CD8-positive, alpha-beta memory T cell (primary cell): Measurements from ENCODE around the gene EPHA4. TPM values are rescaled to one million over a fixed set of nuclear protein-coding genes. Genes with fewer than 3 reads are reported as not detected.
A peak's percentile ranks its signal among the peaks of the same experiment; 100 is the strongest.

ENCODE experiments used
- CTCF ChIA-PET: fragments of 350-600 bp; sonication (Branson Sonifier 250); formaldehyde crosslinking; loops from one replicate; lab custom pipeline; 2021; ENCODE audit warnings: antibody characterized with exemption; lab: Charles Lee
- POLR2A ChIA-PET: fragments of 350-600 bp; sonication (Branson Sonifier 250); formaldehyde crosslinking; loops from one replicate; lab custom pipeline; 2021; ENCODE audit warnings: antibody characterized with exemption; lab: Charles Lee
- DNase-seq, 5 donors: peaks; one replicate each; pipeline versions ENCODE4 v3.0.0 to v3.0.0-alpha.2; 2020 to 2022; ENCODE audit warnings: mixed read lengths in 1 of 5
- H3K27ac ChIP-seq: one replicate; pipeline ENCODE4 v1.7.0; 2013; ENCODE audit warnings: low read depth, mild to moderate bottlenecking, low read length, moderate library complexity
- H3K27me3 ChIP-seq: 2 replicates; pipeline ENCODE4 v1.7.0; 2013; ENCODE audit warnings: low read length, mild to moderate bottlenecking; ENCODE audit not compliant: insufficient read depth, poor library complexity, severe bottlenecking
- H3K36me3 ChIP-seq: 2 replicates; pipeline ENCODE4 v1.7.0; 2013; ENCODE audit warnings: mild to moderate bottlenecking, low read length, moderate library complexity; ENCODE audit not compliant: insufficient read depth
- H3K4me1 ChIP-seq: 2 replicates; pipeline ENCODE4 v1.7.0; 2013; ENCODE audit warnings: mild to moderate bottlenecking, low read length, moderate library complexity; ENCODE audit not compliant: insufficient read depth
- H3K4me3 ChIP-seq: 2 replicates; pipeline ENCODE4 v1.7.0; 2013; ENCODE audit warnings: mild to moderate bottlenecking, low read length
- H3K9me3 ChIP-seq: 2 replicates; pipeline ENCODE4 v1.7.0; 2013; ENCODE audit warnings: mild to moderate bottlenecking, low read length
- H3K27ac Mint-ChIP-seq, 8 donors: one replicate each; pipeline ENCODE4 v1.8.0; 2020 to 2021; ENCODE audit warnings: mixed read lengths in 8 of 8, mild to moderate bottlenecking in 6 of 8, inconsistent platforms in 3 of 8, moderate library complexity in 3 of 8
- H3K27me3 Mint-ChIP-seq, 2 donors: one replicate each; pipeline ENCODE4 v1.8.0; 2020 to 2021; ENCODE audit warnings: mixed read lengths in 2 of 2, mild to moderate bottlenecking in 1 of 2, moderate library complexity in 1 of 2
- H3K36me3 Mint-ChIP-seq, 3 donors: one replicate each; pipeline ENCODE4 v1.8.0; 2020 to 2021; ENCODE audit warnings: mixed read lengths in 3 of 3, inconsistent platforms in 1 of 3, mild to moderate bottlenecking in 1 of 3
- H3K4me1 Mint-ChIP-seq, 3 donors: one replicate each; pipeline ENCODE4 v1.8.0; 2020 to 2021; ENCODE audit warnings: mixed read lengths in 3 of 3, inconsistent platforms in 1 of 3, mild to moderate bottlenecking in 1 of 3
- H3K4me3 Mint-ChIP-seq, 7 donors: one replicate each; pipeline ENCODE4 v1.8.0; 2020 to 2021; ENCODE audit warnings: mixed read lengths in 7 of 7, mild to moderate bottlenecking in 6 of 7, moderate library complexity in 4 of 7, inconsistent platforms in 2 of 7
- H3K9me3 Mint-ChIP-seq, 5 donors: one replicate each; pipeline ENCODE4 v1.8.0; 2020 to 2022; ENCODE audit warnings: mixed read lengths in 5 of 5, mild to moderate bottlenecking in 3 of 5, moderate library complexity in 2 of 5, inconsistent platforms in 1 of 5
- polyA plus RNA-seq: library from polyadenylated mRNA; unstranded; fragments of 300-500 nt; fragmentation: Illumina TruSeq; gene quantifications from one replicate; pipeline ENCODE4 v1.2.3, GENCODE V29; 2021
- total RNA-seq, 2 experiments: library from RNA; stranded (reverse); gene quantifications; one replicate each; pipeline ENCODE4 v1.2.3, GENCODE V29; 2021

EPHA4 gene
- total RNA-seq (10 to 100 TPM in 1 of 2 experiments, 1 to 10 TPM in 1; 7.8 to 10.2 TPM), polyA plus RNA-seq (19.3 TPM)

DNA sequence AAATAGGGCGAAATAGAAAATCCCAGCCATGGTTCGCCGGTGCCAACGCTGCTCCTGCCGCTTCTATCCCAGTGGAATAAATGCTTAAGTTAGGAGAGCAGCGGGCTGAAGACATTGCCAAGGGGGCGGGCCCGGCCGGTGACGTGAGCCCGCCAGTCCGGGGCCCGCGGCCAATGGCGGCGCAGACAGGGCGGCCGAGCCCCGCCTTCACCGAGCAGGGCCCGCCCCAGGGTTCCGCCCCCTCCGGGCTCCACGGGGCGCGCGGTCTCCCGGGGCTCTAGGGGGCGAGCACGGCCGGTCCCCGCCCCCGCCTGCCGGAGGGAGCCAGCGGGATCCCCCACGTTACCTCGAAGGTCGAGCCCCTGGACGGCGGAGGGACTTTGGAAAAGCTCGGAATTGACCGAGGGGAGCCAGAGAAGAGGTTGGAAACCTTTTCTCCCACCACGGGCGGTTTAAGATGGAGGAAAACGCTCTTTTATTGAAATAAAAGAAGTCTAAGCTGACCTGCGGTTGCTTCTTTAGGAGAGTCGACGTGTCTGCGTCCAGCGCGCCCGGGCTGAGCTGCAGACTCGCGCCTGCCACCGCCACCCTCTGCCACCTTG, at the start of gene EPHA4:
TSS of gene EPHA4 (minus strand) at position 86 of the 602 bp plus-strand sequence. CDS start at position 30, 56 bp downstream.
- H3K4me1 Mint-ChIP-seq: peaks cover 39 to 49% (median 46%) of the 10 kb centered on the region in 3 donors
- H3K9me3 Mint-ChIP-seq: no peaks in the 10 kb centered on the region
- H3K9me3 ChIP-seq: no peaks in the 10 kb centered on the region
- peaks cover 29 to 38% of the 10 kb centered on the region in 2 donors for H3K27me3 Mint-ChIP-seq
- peaks cover 16% of the 10 kb centered on the region for H3K27me3 ChIP-seq
- H3K4me1 ChIP-seq: peaks cover 20% of the 10 kb centered on the region
- peaks cover 0 to 31% (median 6%) of the 10 kb centered on the region in 3 donors for H3K36me3 Mint-ChIP-seq
- peak; percentile 81 to 90 (median 87) for DNase-seq
- H3K4me3 Mint-ChIP-seq: peak within 1 kb of the TSS; percentile 92 to 98 (median 93)
- H3K4me3 ChIP-seq: peak within 1 kb of the TSS; percentile 58
- no peaks in the 10 kb centered on the region for H3K36me3 ChIP-seq
- H3K27ac Mint-ChIP-seq: peak within 1 kb of the TSS; percentile 79 to 99 (median 97)
- CTCF ChIA-PET: interaction anchor here (0.9 to 3.7 kb wide), 12 partner anchors 8 to 887 kb away, joined by 3 to 23 read pairs (median 5); no protein-coding TSS in a partner anchor
- peak within 1 kb of the TSS; percentile 87 for H3K27ac ChIP-seq
- POLR2A ChIA-PET: interaction anchor here (0.6 to 1.5 kb wide), 3 partner anchors 53 to 73 kb away, joined by 3 to 6 read pairs (median 3); no protein-coding TSS in a partner anchor

DNA sequence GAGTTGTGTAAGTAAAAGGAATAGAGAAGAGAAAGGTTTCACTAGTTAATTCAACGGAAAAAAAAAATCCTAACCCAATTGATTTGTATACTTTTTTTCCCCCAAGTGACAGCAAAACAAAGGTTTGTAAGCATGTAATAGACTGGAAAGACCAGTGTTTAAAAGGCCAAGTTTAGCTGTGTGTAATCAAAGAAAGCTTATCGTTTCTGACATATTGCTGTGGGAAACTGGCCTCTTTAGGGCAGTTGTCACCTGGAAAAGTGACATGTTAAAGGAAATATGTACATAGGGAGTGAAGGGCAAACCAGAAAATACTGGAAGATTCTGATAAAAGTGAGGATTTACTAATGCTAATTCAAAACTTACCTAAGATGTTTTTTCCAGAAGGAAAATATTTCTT, 45.9 kb upstream of the EPHA4 start:
- no peak overlapping the region for H3K4me3 ChIP-seq
- no peak overlapping the region for H3K27ac ChIP-seq
- Mint-ChIP-seq H3K27me3 (peaks cover 0 to 4% of the 10 kb centered on the region in 2 donors), H3K36me3 (no peaks in the 10 kb centered on the region), H3K4me3 (no peak overlapping the region), H3K27ac (peak overlapping the region in 1 of 8 donors; percentile 47), H3K4me1 (no peaks in the 10 kb centered on the region), H3K9me3 (no peaks in the 10 kb centered on the region)
- H3K36me3 ChIP-seq: no peaks in the 10 kb centered on the region
- no peak for DNase-seq
- CTCF ChIA-PET: no interaction called here
- H3K9me3 ChIP-seq: no peaks in the 10 kb centered on the region
- H3K27me3 ChIP-seq: no peaks in the 10 kb centered on the region
- no peaks in the 10 kb centered on the region for H3K4me1 ChIP-seq
- POLR2A ChIA-PET: no interaction called here

DNA sequence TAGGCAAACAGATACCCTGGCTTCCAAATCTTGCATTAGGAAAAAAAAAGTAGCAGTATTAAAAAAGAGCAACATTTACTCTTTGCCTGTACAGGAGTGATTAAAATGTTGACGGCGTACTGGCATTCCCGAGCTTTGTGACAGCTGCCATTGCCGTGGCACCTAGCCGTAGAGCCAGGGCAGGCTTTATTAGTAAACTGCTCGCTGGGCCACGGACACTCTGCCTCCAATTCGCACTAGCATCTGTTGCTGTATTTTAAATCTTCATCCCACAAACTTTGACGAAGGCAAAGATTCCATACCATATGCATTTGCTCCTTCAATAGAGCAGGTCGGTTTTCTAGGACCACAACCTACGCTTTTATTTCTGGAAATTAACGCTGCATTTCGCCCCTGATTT, 44.5 kb upstream of the EPHA4 start:
- no peaks in the 10 kb centered on the region for H3K9me3 ChIP-seq
- Mint-ChIP-seq H3K27me3 (peaks cover 3 to 13% of the 10 kb centered on the region in 2 donors), H3K4me3 (no peak overlapping the region), H3K36me3 (peaks cover 0 to 2% (median 0%) of the 10 kb centered on the region in 3 donors), H3K4me1 (no peaks in the 10 kb centered on the region), H3K9me3 (no peaks in the 10 kb centered on the region), H3K27ac (no peak overlapping the region)
- H3K27ac ChIP-seq: no peak overlapping the region
- H3K27me3 ChIP-seq: no peaks in the 10 kb centered on the region
- H3K4me3 ChIP-seq: no peak overlapping the region
- no peak for DNase-seq
- ChIA-PET POLR2A (no interaction called here), CTCF (no interaction called here)
- no peaks in the 10 kb centered on the region for H3K36me3 ChIP-seq
- H3K4me1 ChIP-seq: no peaks in the 10 kb centered on the region

DNA sequence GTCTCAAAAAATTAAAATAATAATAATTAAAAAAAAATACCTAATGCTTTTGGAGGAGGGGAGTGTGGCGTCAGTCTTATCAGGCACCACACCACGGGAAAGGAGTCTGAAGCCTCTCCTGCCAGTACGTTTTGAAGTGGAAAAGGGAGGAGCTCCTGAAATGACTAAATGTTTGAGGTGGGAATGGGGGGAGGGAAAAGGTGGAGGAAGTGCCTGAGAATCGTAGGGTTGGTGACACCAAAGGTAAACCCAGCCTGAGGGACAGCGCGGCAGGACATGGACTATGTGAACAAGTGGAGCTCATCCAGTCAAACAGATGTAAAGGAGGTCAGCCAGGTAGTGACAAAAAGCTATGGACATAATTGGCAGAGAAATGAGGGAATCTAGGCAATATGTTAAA, 42.2 kb upstream of the EPHA4 start:
- POLR2A ChIA-PET: no interaction called here
- Histone ChIP-seq H3K4me3 (no peak overlapping the region), H3K9me3 (no peaks in the 10 kb centered on the region), H3K36me3 (no peaks in the 10 kb centered on the region), H3K27ac (no peak overlapping the region), H3K4me1 (no peaks in the 10 kb centered on the region), H3K27me3 (no peaks in the 10 kb centered on the region)
- no peak overlapping the region for H3K4me3 Mint-ChIP-seq
- H3K27me3 Mint-ChIP-seq: peaks cover 7 to 22% of the 10 kb centered on the region in 2 donors
- CTCF ChIA-PET: no interaction called here
- peaks cover 0 to 2% (median 0%) of the 10 kb centered on the region in 3 donors for H3K36me3 Mint-ChIP-seq
- no peak for DNase-seq
- H3K4me1 Mint-ChIP-seq: no peaks in the 10 kb centered on the region
- peaks cover 0 to 1% (median 0%) of the 10 kb centered on the region in 5 donors for H3K9me3 Mint-ChIP-seq
- no peak overlapping the region for H3K27ac Mint-ChIP-seq

GRCh38 chr2:221612800-221613199, 40.7 kb upstream of the EPHA4 start:
- ChIA-PET POLR2A (no interaction called here), CTCF (no interaction called here)
- no peaks in the 10 kb centered on the region for H3K4me1 ChIP-seq
- no peaks in the 10 kb centered on the region for H3K4me1 Mint-ChIP-seq
- no peak overlapping the region for H3K27ac Mint-ChIP-seq
- peaks cover 9 to 22% of the 10 kb centered on the region in 2 donors for H3K27me3 Mint-ChIP-seq
- peaks cover 0 to 1% (median 0%) of the 10 kb centered on the region in 5 donors for H3K9me3 Mint-ChIP-seq
- H3K4me3 Mint-ChIP-seq: no peak overlapping the region
- H3K27ac ChIP-seq: no peak overlapping the region
- DNase-seq: no peak
- H3K9me3 ChIP-seq: no peaks in the 10 kb centered on the region
- H3K36me3 Mint-ChIP-seq: peaks cover 0 to 2% (median 0%) of the 10 kb centered on the region in 3 donors
- no peak overlapping the region for H3K4me3 ChIP-seq
- no peaks in the 10 kb centered on the region for H3K36me3 ChIP-seq
- no peaks in the 10 kb centered on the region for H3K27me3 ChIP-seq

GRCh38 chr2:221612161-221612560, 40.1 kb upstream of the EPHA4 start:
- Mint-ChIP-seq H3K9me3 (peaks cover 0 to 1% (median 0%) of the 10 kb centered on the region in 5 donors), H3K27ac (peak overlapping the region in 2 of 8 donors; percentile 48 to 61), H3K27me3 (peaks cover 9 to 22% of the 10 kb centered on the region in 2 donors), H3K36me3 (peaks cover 0 to 2% (median 0%) of the 10 kb centered on the region in 3 donors), H3K4me1 (no peaks in the 10 kb centered on the region), H3K4me3 (no peak overlapping the region)
- Histone ChIP-seq H3K27ac (no peak overlapping the region), H3K9me3 (no peaks in the 10 kb centered on the region), H3K27me3 (no peaks in the 10 kb centered on the region), H3K4me3 (no peak overlapping the region), H3K4me1 (no peaks in the 10 kb centered on the region), H3K36me3 (no peaks in the 10 kb centered on the region)
- ChIA-PET CTCF (no interaction called here), POLR2A (no interaction called here)
- no peak for DNase-seq

DNA sequence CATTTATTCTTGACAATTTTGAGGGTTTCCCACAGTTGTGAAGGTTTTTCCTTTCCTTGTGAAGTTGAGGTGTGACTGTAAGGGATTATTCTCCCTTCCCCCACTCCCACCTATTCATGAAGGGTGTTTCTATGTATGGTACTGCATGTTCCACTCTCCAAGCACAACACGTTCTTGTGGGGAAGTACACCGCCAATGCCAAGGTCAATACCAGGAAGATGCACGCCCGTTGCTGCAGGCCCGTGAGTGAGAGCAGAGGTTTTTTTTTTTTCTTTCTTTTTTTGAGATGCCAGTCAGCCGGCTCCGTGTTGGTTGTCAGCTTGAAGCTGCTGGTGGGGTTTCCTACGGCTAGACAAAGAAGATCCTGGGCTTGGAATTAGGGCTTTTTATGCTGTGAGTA, 38.6 kb upstream of the EPHA4 start:
- H3K27me3 Mint-ChIP-seq: peaks cover 9 to 22% of the 10 kb centered on the region in 2 donors
- peak overlapping the region in 1 of 8 donors; percentile 84 for H3K27ac Mint-ChIP-seq
- ChIA-PET CTCF (no interaction called here), POLR2A (no interaction called here)
- H3K4me3 Mint-ChIP-seq: no peak overlapping the region
- no peaks in the 10 kb centered on the region for H3K4me1 Mint-ChIP-seq
- peaks cover 0 to 2% (median 0%) of the 10 kb centered on the region in 3 donors for H3K36me3 Mint-ChIP-seq
- Histone ChIP-seq H3K27me3 (no peaks in the 10 kb centered on the region), H3K4me1 (no peaks in the 10 kb centered on the region), H3K36me3 (no peaks in the 10 kb centered on the region), H3K9me3 (no peaks in the 10 kb centered on the region), H3K4me3 (no peak overlapping the region), H3K27ac (no peak overlapping the region)
- peaks cover 0 to 1% (median 0%) of the 10 kb centered on the region in 5 donors for H3K9me3 Mint-ChIP-seq
- DNase-seq: no peak

GRCh38 chr2:221610255-221610654, 38.2 kb upstream of the EPHA4 start:
- CTCF ChIA-PET: no interaction called here
- H3K36me3 ChIP-seq: no peaks in the 10 kb centered on the region
- H3K36me3 Mint-ChIP-seq: peaks cover 0 to 2% (median 0%) of the 10 kb centered on the region in 3 donors
- no peaks in the 10 kb centered on the region for H3K27me3 ChIP-seq
- H3K4me1 Mint-ChIP-seq: no peaks in the 10 kb centered on the region
- no peak overlapping the region for H3K4me3 ChIP-seq
- peaks cover 9 to 22% of the 10 kb centered on the region in 2 donors for H3K27me3 Mint-ChIP-seq
- H3K9me3 Mint-ChIP-seq: peaks cover 0 to 1% (median 0%) of the 10 kb centered on the region in 5 donors
- H3K4me1 ChIP-seq: no peaks in the 10 kb centered on the region
- no peak overlapping the region for H3K4me3 Mint-ChIP-seq
- H3K27ac Mint-ChIP-seq: no peak overlapping the region
- POLR2A ChIA-PET: no interaction called here
- no peaks in the 10 kb centered on the region for H3K9me3 ChIP-seq
- no peak overlapping the region for H3K27ac ChIP-seq
- DNase-seq: no peak
